PC-3 (cell line): ENCODE measurements around the gene TET2. TPM values are rescaled to one million over a fixed set of nuclear protein-coding genes. Genes with fewer than 3 reads are reported as not detected.
"Not testable (repeated sequence)": the region's sequence is repeated elsewhere in the genome, so short reads cannot be mapped to it uniquely, and the experiment has no call there.

Source experiments
- ATAC-seq: fragments of 200-7000 bp; cut with Tn5 transposase; 2 replicates; pipeline ENCODE4 v1.9.1; 2020; ENCODE audit warnings: mild to moderate bottlenecking, moderate library complexity
- BruUV-seq: library from RNA; stranded (reverse); fragments of 400-500 nt; replicated peaks from 2 replicates; lab custom pipeline; 2021; lab: Mats Ljungman, UMichigan
- CTCF ChIA-PET: fragments of 300-600 bp; sonication (Branson Sonifier 250); formaldehyde crosslinking; loops from one replicate; lab custom pipeline; 2022; ENCODE audit warnings: antibody characterized with exemption; lab: Charles Lee
- POLR2A ChIA-PET: fragments of 300-600 bp; sonication (Branson Sonifier 250); formaldehyde crosslinking; loops from one replicate; lab custom pipeline; 2022; ENCODE audit warnings: antibody characterized with exemption; ENCODE audit not compliant: unreplicated experiment; lab: Charles Lee
- DNase-seq: peaks from one replicate; pipeline ENCODE4 v3.0.0-alpha.2; 2015
- H2AFZ ChIP-seq: fragments of 300-600 bp; sonication (generic); 2 replicates; pipeline ENCODE4 v1.6.0; 2016; ENCODE audit warnings: antibody characterized with exemption, low read length
- H3F3A ChIP-seq: fragments of 300-600 bp; sonication (generic); one replicate; pipeline ENCODE4 v1.6.0; 2017; ENCODE audit warnings: antibody characterized with exemption, low read length, control low read depth, mild to moderate bottlenecking; ENCODE audit not compliant: unreplicated experiment
- H3K27ac ChIP-seq: fragments of 300-600 bp; sonication (generic); 2 replicates; pipeline ENCODE4 v1.5.1; 2016; ENCODE audit warnings: mild to moderate bottlenecking, low read length
- H3K27me3 ChIP-seq: fragments of 300-600 bp; sonication (generic); 2 replicates; pipeline ENCODE4 v1.6.1; 2016; ENCODE audit warnings: low read length, mixed read lengths
- H3K36me3 ChIP-seq: fragments of 300-600 bp; sonication (generic); 2 replicates; pipeline ENCODE4 v1.6.1; 2016; ENCODE audit warnings: low read depth, mixed run types, low read length, mixed read lengths
- H3K4me1 ChIP-seq: fragments of 300-600 bp; sonication (generic); 2 replicates; pipeline ENCODE4 v1.5.1; 2016; ENCODE audit warnings: low read length; ENCODE audit not compliant: insufficient read depth
- H3K4me2 ChIP-seq: fragments of 300-600 bp; sonication (generic); 2 replicates; pipeline ENCODE4 v1.6.0; 2016; ENCODE audit warnings: low read length
- H3K4me3 ChIP-seq: fragments of 300-600 bp; sonication (generic); 2 replicates; pipeline ENCODE4 v1.5.1; 2016; ENCODE audit warnings: mild to moderate bottlenecking, low read length, mixed read lengths
- H3K79me2 ChIP-seq: fragments of 300-600 bp; sonication (generic); 2 replicates; pipeline ENCODE4 v1.6.1; 2017; ENCODE audit warnings: low read length, mixed read lengths
- H3K9ac ChIP-seq: fragments of 300-600 bp; sonication (generic); 2 replicates; pipeline ENCODE4 v1.6.0; 2016; ENCODE audit warnings: mild to moderate bottlenecking, low read length
- H3K9me2 ChIP-seq: fragments of 300-600 bp; sonication (generic); replicated peaks from 2 replicates; pipeline ENCODE4 v1.6.1; 2016; ENCODE audit warnings: mixed run types, low read length, mixed read lengths
- H3K9me3 ChIP-seq: fragments of 300-600 bp; sonication (generic); 2 replicates; pipeline ENCODE4 v1.6.1; 2016; ENCODE audit warnings: low read length, mixed read lengths
- H4K20me1 ChIP-seq: fragments of 300-600 bp; sonication (generic); 2 replicates; pipeline ENCODE4 v1.6.1; 2016; ENCODE audit warnings: low read length, mixed read lengths
- EZH2 ChIP-seq: fragments of 300-600 bp; sonication (generic); IDR thresholded peaks from one replicate; pipeline ENCODE4 v1.6.1; 2017; ENCODE audit warnings: antibody characterized with exemption, mild to moderate bottlenecking, low read length; ENCODE audit not compliant: unreplicated experiment
- EZH2phosphoT487 ChIP-seq: fragments of 300-600 bp; sonication (generic); IDR thresholded peaks from 2 replicates; pipeline ENCODE4 v1.6.1; 2018; ENCODE audit warnings: mild to moderate bottlenecking, antibody characterized with exemption, low read length, borderline replicate concordance
- intact Hi-C: fragments of 100-400 bp; cut with micrococcal nuclease; formaldehyde crosslinking; loops from 2 replicates; pipeline ENCODE4 v1.9.0; 2023
- total RNA-seq: library from RNA; depleted of rRNA; stranded (reverse); fragments of >200 nt; gene quantifications from 2 replicates; pipeline ENCODE4 v1.2.3, GENCODE V29; 2014
- TF ChIP-seq, protein P1 (sequence below): fragments of 300-600 bp; sonication (generic); conservative IDR thresholded peaks from 2 replicates; pipeline ENCODE4 v1.5.1; 2017; ENCODE audit warnings: antibody characterized with exemption, low read depth, mild to moderate bottlenecking, low read length

The TET2 gene
- total RNA-seq, 1 experiment from 2014 or later, result 5.6 TPM

DNA sequence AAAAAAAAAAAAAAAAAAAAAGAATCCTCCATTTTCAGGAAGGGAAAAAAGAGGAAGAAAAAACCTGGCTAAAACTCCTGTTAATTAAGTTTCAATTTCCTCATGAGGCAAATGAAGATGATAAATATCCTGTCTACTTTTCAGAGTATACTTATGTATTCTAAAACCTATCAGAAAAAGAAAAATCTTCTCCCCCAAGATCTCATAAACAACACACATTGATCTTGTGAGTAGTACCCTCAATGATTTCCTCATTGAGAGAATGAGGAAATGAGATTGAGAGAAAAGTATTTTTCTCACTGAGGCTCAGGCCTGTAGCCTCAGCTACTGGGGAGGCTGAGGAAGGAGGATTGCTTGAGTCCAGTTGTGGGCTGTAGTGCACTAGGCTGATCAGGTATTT is 146.7 kb downstream of the TET2 start:
- Histone ChIP-seq H2AFZ (no peak overlapping the region), H3F3A (no peaks in the 10 kb centered on the region), H3K4me3 (no peak overlapping the region), H3K9me3 (no peaks in the 10 kb centered on the region), H3K36me3 (no peaks in the 10 kb centered on the region), H3K4me2 (no peak overlapping the region), H3K27ac (no peak overlapping the region), H3K27me3 (no peaks in the 10 kb centered on the region), H3K79me2 (no peaks in the 10 kb centered on the region), H4K20me1 (no peaks in the 10 kb centered on the region), H3K4me1 (no peaks in the 10 kb centered on the region), H3K9me2 (no peaks in the 10 kb centered on the region), H3K9ac (no peak overlapping the region)
- intact Hi-C loops, result no loop called here
- DNase-seq, result no peak
- no TSS peak for BruUV-seq
- ChIA-PET CTCF (no interaction called here), POLR2A (no interaction called here)
- ATAC-seq, result no peak
- TF ChIP-seq, protein P1, sequence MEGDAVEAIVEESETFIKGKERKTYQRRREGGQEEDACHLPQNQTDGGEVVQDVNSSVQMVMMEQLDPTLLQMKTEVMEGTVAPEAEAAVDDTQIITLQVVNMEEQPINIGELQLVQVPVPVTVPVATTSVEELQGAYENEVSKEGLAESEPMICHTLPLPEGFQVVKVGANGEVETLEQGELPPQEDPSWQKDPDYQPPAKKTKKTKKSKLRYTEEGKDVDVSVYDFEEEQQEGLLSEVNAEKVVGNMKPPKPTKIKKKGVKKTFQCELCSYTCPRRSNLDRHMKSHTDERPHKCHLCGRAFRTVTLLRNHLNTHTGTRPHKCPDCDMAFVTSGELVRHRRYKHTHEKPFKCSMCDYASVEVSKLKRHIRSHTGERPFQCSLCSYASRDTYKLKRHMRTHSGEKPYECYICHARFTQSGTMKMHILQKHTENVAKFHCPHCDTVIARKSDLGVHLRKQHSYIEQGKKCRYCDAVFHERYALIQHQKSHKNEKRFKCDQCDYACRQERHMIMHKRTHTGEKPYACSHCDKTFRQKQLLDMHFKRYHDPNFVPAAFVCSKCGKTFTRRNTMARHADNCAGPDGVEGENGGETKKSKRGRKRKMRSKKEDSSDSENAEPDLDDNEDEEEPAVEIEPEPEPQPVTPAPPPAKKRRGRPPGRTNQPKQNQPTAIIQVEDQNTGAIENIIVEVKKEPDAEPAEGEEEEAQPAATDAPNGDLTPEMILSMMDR, result no peak
- no peak for TF ChIP-seq EZH2
- TF ChIP-seq EZH2phosphoT487, result no peak

DNA sequence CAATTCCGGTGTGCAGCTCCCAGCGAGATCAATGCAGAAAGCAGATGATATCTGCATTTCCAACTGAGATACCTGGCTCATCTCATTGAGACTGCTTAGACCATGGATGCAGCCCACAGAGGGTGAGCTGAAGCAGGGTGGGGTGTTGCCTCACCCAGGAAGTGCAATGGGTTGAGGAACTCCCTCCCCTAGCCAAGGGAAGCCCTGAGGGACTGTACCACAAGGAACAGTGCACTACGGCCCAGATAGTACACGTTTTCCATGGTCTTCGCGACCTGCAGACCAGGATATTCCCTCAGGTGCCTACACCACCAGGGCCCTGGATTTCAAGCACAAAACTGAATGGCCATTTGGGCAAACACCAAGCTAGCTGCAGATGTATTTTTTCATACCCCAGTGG is 150.0 kb downstream of the TET2 start:
- Histone ChIP-seq H3K36me3 (no peaks in the 10 kb centered on the region), H3K4me2 (no peak overlapping the region), H3K4me1 (no peaks in the 10 kb centered on the region), H3K9ac (no peak overlapping the region), H2AFZ (no peak overlapping the region), H4K20me1 (no peaks in the 10 kb centered on the region), H3K79me2 (no peaks in the 10 kb centered on the region), H3K4me3 (no peak overlapping the region), H3K9me3 (no peaks in the 10 kb centered on the region), H3K27me3 (no peaks in the 10 kb centered on the region), H3F3A (no peaks in the 10 kb centered on the region), H3K9me2 (no peaks in the 10 kb centered on the region), H3K27ac (no peak overlapping the region)
- TF ChIP-seq EZH2phosphoT487 (no peak), EZH2 (no peak)
- TF ChIP-seq, protein P1, result no peak
- DNase-seq (no peak), ATAC-seq (no peak)
- ChIA-PET POLR2A (interaction anchor here (0.6 kb wide), 1 partner anchor 296 kb away, joined by 8 read pairs; no protein-coding TSS in a partner anchor), CTCF (no interaction called here)
- intact Hi-C loops, result no loop called here
- BruUV-seq, result no TSS peak

DNA sequence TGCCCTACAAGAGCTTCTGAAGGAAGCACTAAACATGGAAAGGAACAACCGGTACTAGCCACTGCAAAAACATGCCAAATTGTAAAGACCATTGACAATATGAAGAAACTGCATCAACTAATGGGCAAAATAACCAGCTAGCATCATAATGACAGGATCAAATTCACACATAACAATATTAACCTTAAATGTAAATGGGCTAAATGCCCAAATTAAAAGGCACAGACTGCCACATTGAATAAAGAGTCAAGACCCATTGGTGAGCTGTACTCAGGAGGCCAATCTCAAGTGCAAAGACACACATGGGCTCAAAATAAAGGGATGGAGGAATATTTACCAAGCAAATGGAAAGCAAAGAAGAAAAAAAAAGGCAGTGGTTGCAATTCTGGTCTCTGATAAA is 152.4 kb downstream of the TET2 start:
- H3K9me3 ChIP-seq, H3K27ac ChIP-seq, H3K36me3 ChIP-seq, CTCF ChIA-PET, H3K4me1 ChIP-seq, H3K4me3 ChIP-seq, BruUV-seq, H3K27me3 ChIP-seq, POLR2A ChIA-PET, intact Hi-C loops, DNase-seq, H3K79me2 ChIP-seq, H3F3A ChIP-seq, H3K9ac ChIP-seq, H3K9me2 ChIP-seq, H2AFZ ChIP-seq, H3K4me2 ChIP-seq, ATAC-seq, H4K20me1 ChIP-seq: not testable (repeated sequence)
